ENCODE measurements around the gene DBN1. TPM values are rescaled to one million over a fixed set of nuclear protein-coding genes. Genes with fewer than 3 reads are reported as not detected.
A peak's percentile ranks its signal among the peaks of the same experiment; 100 is the strongest.

The DBN1 gene
- total RNA-seq, 2 donors from 2014 or later, result 322 to 383 TPM

DNA sequence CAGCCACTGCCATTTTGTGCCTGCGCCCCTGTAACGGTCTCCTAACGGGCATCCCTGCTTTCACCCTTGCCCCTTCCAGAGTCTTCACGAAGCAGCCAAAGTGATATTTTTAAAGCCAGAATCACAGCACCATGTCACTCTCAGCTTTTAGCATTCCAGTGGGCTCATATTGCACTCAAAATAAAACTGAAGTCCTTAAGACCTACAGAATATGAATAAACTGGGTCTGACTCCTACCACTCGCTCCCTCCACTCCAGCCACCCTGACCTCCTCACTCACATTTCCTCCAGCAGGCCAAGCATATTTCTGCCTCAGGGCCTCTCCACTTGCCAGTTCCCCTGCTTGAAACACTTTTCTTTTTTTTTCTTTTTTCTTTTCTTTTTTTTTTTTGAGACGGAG lies 26.4 kb upstream of the DBN1 start:
- peaks cover 30% of the 10 kb centered on the region for H3K27me3 Mint-ChIP-seq (ENCODE audit: insufficient read depth)
- peaks cover 5% of the 10 kb centered on the region for H3K36me3 Mint-ChIP-seq (ENCODE audit: low read depth)
- H3K27ac Mint-ChIP-seq, result no peak overlapping the region
- WGBS, 2 experiments (ENCODE audit: insufficient coverage in 1 of 2, insufficient read length in 1 of 2), result 88 to 90% methylated on average over 6 of the region's 6 CpGs
- TF ChIP-seq, protein P1, sequence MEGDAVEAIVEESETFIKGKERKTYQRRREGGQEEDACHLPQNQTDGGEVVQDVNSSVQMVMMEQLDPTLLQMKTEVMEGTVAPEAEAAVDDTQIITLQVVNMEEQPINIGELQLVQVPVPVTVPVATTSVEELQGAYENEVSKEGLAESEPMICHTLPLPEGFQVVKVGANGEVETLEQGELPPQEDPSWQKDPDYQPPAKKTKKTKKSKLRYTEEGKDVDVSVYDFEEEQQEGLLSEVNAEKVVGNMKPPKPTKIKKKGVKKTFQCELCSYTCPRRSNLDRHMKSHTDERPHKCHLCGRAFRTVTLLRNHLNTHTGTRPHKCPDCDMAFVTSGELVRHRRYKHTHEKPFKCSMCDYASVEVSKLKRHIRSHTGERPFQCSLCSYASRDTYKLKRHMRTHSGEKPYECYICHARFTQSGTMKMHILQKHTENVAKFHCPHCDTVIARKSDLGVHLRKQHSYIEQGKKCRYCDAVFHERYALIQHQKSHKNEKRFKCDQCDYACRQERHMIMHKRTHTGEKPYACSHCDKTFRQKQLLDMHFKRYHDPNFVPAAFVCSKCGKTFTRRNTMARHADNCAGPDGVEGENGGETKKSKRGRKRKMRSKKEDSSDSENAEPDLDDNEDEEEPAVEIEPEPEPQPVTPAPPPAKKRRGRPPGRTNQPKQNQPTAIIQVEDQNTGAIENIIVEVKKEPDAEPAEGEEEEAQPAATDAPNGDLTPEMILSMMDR (conservative IDR thresholded peaks at IDR 0.05), result no peak
- Histone ChIP-seq H3K4me1 (ENCODE audit: control insufficient read depth, insufficient read depth, low read length) (peaks cover 8% of the 10 kb centered on the region), H3K27ac (ENCODE audit: low read depth, low read length) (no peak overlapping the region), H3K36me3 (ENCODE audit: control insufficient read depth, insufficient read depth, low read length) (peaks cover 12% of the 10 kb centered on the region), H3K9ac (ENCODE audit: extremely low read depth, low read length, poor library complexity, severe bottlenecking) (no peak overlapping the region), H3K27me3 (ENCODE audit: control insufficient read depth, insufficient read depth, low read length, poor library complexity, severe bottlenecking) (peaks cover 14% of the 10 kb centered on the region), H3K4me3 (ENCODE audit: low read length) (no peak overlapping the region), H3K9me3 (ENCODE audit: control insufficient read depth, low read length) (no peaks in the 10 kb centered on the region)
- H3K9me3 Mint-ChIP-seq, result no peaks in the 10 kb centered on the region
- H3K4me3 Mint-ChIP-seq, result no peak overlapping the region
- peaks cover 18% of the 10 kb centered on the region for H3K4me1 Mint-ChIP-seq
- no peak for DNase-seq

DNA sequence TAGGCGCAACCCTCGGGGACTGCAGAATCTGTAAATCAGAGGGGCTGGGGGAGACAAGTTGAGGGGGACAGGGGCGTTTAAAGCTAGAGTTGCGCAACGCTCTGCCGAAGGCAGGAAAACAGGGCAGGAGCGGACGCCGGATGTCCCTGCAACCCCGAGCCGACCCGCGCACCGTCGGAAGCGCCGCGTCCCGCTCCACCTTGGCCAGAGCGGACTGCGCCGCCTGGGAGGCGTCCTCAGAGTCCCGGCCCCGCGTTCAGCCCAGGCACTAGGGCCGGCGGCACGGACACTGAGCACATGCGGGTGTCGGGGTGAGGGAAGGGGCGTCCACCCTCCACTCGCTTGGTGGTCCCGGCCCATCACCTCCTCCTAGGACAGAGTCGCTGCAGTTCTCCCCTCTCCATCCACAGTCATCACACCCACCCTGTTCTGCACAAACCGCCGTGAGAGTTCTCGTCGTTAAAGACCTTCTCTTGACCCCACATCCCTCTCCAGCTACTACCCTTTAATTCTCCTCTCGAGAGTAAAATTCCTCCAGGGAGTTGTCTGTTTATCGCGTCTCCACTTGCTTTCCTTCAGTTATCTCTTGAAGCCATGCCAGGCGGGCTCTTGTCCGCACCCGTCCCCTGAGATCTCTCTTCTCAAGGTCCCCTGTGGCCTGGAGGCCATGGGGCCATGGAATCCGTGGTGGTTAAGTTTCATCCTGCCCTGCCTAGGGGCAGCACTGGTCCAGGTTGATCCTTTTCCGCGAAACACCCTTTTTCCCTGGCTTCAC lies 24.8 kb upstream of the DBN1 start:
- Mint-ChIP-seq H3K36me3 (ENCODE audit: low read depth) (peaks cover 15% of the 10 kb centered on the region), H3K4me1 (peaks cover 20% of the 10 kb centered on the region), H3K4me3 (peak overlapping the region; percentile 74), H3K9me3 (no peaks in the 10 kb centered on the region), H3K27ac (peak overlapping the region; percentile 40), H3K27me3 (ENCODE audit: insufficient read depth) (peaks cover 30% of the 10 kb centered on the region)
- Histone ChIP-seq H3K9ac (ENCODE audit: extremely low read depth, low read length, poor library complexity, severe bottlenecking) (no peak overlapping the region), H3K36me3 (ENCODE audit: control insufficient read depth, insufficient read depth, low read length) (peaks cover 27% of the 10 kb centered on the region), H3K4me3 (ENCODE audit: low read length) (peak overlapping the region; percentile 81), H3K27ac (ENCODE audit: low read depth, low read length) (no peak overlapping the region), H3K27me3 (ENCODE audit: control insufficient read depth, insufficient read depth, low read length, poor library complexity, severe bottlenecking) (peaks cover 14% of the 10 kb centered on the region), H3K9me3 (ENCODE audit: control insufficient read depth, low read length) (no peaks in the 10 kb centered on the region), H3K4me1 (ENCODE audit: control insufficient read depth, insufficient read depth, low read length) (peaks cover 17% of the 10 kb centered on the region)
- TF ChIP-seq, protein P1 (conservative IDR thresholded peaks at IDR 0.05), result no peak
- 19 to 24% methylated on average over 28 to 48 of the region's 48 CpGs for WGBS, 2 experiments (ENCODE audit: insufficient coverage in 1 of 2, insufficient read length in 1 of 2)
- peak; percentile 55 for DNase-seq

DNA sequence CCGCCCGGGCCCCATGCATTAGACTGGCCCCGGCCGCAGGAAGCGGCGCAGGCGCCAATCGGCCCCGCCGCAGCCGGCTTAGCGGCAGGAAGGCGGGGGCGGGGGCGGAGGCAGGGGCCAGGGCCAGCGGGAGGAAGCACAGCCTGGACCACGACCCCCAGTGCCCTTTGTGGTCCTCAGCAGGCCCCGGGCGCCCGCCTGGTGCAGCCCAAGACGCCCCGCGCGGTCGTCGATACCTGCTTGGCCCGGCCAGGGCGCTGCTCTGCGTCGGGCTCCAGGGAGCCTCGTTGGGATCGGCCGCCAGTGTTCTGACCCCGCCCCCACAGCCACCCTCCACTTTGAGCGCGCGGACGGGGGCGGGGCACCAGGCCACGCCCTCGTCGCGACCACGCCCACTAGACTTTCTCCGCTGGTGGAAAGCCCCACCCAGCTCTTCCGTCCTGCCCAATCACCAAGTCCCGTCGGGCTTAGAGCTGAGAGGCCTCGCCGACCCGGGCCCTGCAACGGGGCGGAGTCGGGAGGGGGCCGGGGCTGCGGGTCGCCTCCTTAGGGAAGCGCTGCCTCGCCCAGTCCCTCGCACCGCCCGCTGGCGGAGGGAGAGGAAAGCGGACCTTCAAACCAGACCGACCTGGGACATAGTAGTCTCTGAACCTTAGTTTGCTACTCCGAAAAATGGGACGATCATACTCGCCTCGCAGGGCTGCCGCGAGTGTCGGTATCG lies 24.0 kb upstream of the DBN1 start, which contains the start of gene PDLIM7:
PDLIM7 (minus strand) TSS at position 313 of the 721 bp plus-strand sequence. CDS start 1,092 bp downstream, outside the sequence.
- 0% methylated on average over 35 to 73 of the region's 73 CpGs for whole genome bisulfite sequencing, 2 experiments (ENCODE audit: insufficient coverage in 1 of 2, insufficient read length in 1 of 2)
- H3K4me3 ChIP-seq (ENCODE audit: low read length), result peak within 1 kb of the TSS; percentile 92
- no peaks in the 10 kb centered on the region for H3K9me3 ChIP-seq (ENCODE audit: control insufficient read depth, low read length)
- Mint-ChIP-seq H3K27me3 (ENCODE audit: insufficient read depth) (peaks cover 30% of the 10 kb centered on the region), H3K4me1 (peaks cover 24% of the 10 kb centered on the region), H3K27ac (peak within 1 kb of the TSS; percentile 94), H3K36me3 (ENCODE audit: low read depth) (peaks cover 22% of the 10 kb centered on the region), H3K4me3 (peak within 1 kb of the TSS; percentile 74), H3K9me3 (no peaks in the 10 kb centered on the region)
- H3K27me3 ChIP-seq (ENCODE audit: control insufficient read depth, insufficient read depth, low read length, poor library complexity, severe bottlenecking), result peaks cover 14% of the 10 kb centered on the region
- peak within 1 kb of the TSS; percentile 93 for H3K27ac ChIP-seq (ENCODE audit: low read depth, low read length)
- H3K4me1 ChIP-seq (ENCODE audit: control insufficient read depth, insufficient read depth, low read length), result peaks cover 17% of the 10 kb centered on the region
- TF ChIP-seq, protein P1 (conservative IDR thresholded peaks at IDR 0.05), result peak; percentile 24
- peaks cover 35% of the 10 kb centered on the region for H3K36me3 ChIP-seq (ENCODE audit: control insufficient read depth, insufficient read depth, low read length)
- DNase-seq, result peak; percentile 98
- peak within 1 kb of the TSS; percentile 71 for H3K9ac ChIP-seq (ENCODE audit: extremely low read depth, low read length, poor library complexity, severe bottlenecking)
